ENCODE measurements around the gene PRKAR2B. TPM values are rescaled to one million over a fixed set of nuclear protein-coding genes. Genes with fewer than 3 reads are reported as not detected.

The PRKAR2B gene
- total RNA-seq, 4 donors from 2014 or later: 3.0 to 28.1 (median 5.7) TPM

DNA sequence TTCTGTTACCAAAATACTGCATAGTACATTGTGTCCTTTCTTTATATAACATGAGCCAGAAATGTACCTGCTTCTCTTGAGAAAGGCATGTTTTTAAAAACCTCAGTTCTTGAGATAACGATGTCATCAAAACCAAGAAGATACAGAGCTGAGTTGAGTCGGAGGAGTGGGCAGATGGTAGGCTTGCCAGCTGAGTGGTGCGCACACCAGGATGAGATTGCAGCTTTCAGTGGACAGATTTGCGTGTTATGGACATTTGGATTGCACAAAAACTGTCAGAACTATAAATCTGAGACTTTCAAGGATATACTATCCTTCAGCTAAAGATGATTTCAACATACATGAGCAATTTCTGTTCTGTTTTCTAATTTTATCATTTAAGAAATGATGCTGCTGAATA lies 25.0 kb downstream of the PRKAR2B start:
- Histone ChIP-seq H3K9me3 (no peaks in the 10 kb centered on the region), H3K36me3 (no peaks in the 10 kb centered on the region), H3K27ac (no peak overlapping the region), H3K4me3 (no peak overlapping the region), H3K27me3 (no peaks in the 10 kb centered on the region), H3K4me1 (peaks cover 0 to 3% (median 0%) of the 10 kb centered on the region in 4 donors)
- TF ChIP-seq, protein P1, sequence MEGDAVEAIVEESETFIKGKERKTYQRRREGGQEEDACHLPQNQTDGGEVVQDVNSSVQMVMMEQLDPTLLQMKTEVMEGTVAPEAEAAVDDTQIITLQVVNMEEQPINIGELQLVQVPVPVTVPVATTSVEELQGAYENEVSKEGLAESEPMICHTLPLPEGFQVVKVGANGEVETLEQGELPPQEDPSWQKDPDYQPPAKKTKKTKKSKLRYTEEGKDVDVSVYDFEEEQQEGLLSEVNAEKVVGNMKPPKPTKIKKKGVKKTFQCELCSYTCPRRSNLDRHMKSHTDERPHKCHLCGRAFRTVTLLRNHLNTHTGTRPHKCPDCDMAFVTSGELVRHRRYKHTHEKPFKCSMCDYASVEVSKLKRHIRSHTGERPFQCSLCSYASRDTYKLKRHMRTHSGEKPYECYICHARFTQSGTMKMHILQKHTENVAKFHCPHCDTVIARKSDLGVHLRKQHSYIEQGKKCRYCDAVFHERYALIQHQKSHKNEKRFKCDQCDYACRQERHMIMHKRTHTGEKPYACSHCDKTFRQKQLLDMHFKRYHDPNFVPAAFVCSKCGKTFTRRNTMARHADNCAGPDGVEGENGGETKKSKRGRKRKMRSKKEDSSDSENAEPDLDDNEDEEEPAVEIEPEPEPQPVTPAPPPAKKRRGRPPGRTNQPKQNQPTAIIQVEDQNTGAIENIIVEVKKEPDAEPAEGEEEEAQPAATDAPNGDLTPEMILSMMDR (IDR thresholded peaks at IDR 0.05): no peak
- no peak for TF ChIP-seq POLR2A (IDR thresholded peaks at IDR 0.05)
- DNase-seq: no peak

GRCh38 chr7:107070710-107071109 lies 26.2 kb downstream of the PRKAR2B start:
- Histone ChIP-seq H3K27ac (no peak overlapping the region), H3K9me3 (no peaks in the 10 kb centered on the region), H3K27me3 (no peaks in the 10 kb centered on the region), H3K4me1 (peaks cover 0 to 3% (median 0%) of the 10 kb centered on the region in 4 donors), H3K4me3 (no peak overlapping the region), H3K36me3 (no peaks in the 10 kb centered on the region)
- DNase-seq: no peak
- TF ChIP-seq, protein P1 (IDR thresholded peaks at IDR 0.05): no peak
- no peak for TF ChIP-seq POLR2A (IDR thresholded peaks at IDR 0.05)

DNA sequence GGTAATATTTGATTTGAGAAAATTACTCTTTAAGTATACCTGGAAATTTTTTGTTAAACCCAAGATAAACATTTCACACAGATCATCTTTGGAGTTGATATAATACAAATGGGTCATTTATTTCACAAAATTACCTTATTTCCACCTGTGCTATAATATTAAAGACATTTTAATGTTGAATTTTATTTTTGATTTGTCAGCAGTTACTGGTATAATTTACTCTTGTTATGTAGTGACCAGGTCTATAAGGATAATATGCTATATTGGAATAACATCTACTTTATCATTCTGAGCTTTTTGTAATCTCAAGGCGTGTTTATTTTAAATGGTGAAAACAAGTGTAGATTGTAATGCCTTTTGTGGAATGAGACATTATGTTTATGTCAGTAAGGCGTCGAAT lies 26.6 kb downstream of the PRKAR2B start:
- Histone ChIP-seq H3K27me3 (no peaks in the 10 kb centered on the region), H3K4me1 (peaks cover 0 to 3% (median 0%) of the 10 kb centered on the region in 4 donors), H3K36me3 (no peaks in the 10 kb centered on the region), H3K27ac (no peak overlapping the region), H3K4me3 (no peak overlapping the region), H3K9me3 (no peaks in the 10 kb centered on the region)
- DNase-seq: no peak
- TF ChIP-seq POLR2A (IDR thresholded peaks at IDR 0.05): no peak
- TF ChIP-seq, protein P1 (IDR thresholded peaks at IDR 0.05): no peak

DNA sequence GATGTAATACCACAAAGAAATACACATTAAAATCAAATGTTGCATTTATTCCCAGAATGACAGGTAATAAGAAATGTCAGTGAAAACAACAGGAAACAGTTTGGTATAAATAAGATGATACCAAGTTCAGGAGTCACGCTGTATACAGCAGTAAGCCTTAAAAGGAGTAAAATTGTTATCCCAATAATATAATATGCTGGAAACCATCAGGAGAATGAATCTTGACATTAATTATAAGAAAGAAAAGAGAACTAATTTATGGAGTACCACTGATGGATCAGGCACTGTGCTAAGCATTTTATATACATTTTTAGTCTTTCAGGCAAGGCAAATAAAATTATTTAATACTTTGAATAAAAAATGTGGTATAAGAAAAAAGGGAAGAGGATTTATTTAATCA lies 27.6 kb downstream of the PRKAR2B start:
- Histone ChIP-seq H3K4me1 (peaks cover 0 to 3% (median 0%) of the 10 kb centered on the region in 4 donors), H3K9me3 (no peaks in the 10 kb centered on the region), H3K27ac (no peak overlapping the region), H3K36me3 (no peaks in the 10 kb centered on the region), H3K4me3 (no peak overlapping the region), H3K27me3 (no peaks in the 10 kb centered on the region)
- no peak for DNase-seq
- TF ChIP-seq, protein P1 (IDR thresholded peaks at IDR 0.05): no peak

GRCh38 chr7:107075863-107076574 lies 31.5 kb downstream of the PRKAR2B start:
- no peaks in the 10 kb centered on the region for H3K27me3 ChIP-seq
- no peak for TF ChIP-seq POLR2A (IDR thresholded peaks at IDR 0.05)
- no peaks in the 10 kb centered on the region for H3K4me1 ChIP-seq
- no peaks in the 10 kb centered on the region for H3K9me3 ChIP-seq
- no peak overlapping the region for H3K4me3 ChIP-seq
- H3K36me3 ChIP-seq: no peaks in the 10 kb centered on the region
- DNase-seq: no peak
- no peak overlapping the region for H3K27ac ChIP-seq

- TF ChIP-seq, protein P1 (IDR thresholded peaks at IDR 0.05): no peak
- TF ChIP-seq POLR2A (IDR thresholded peaks at IDR 0.05): no peak
- no peak for DNase-seq
These were observed 32.5 kb downstream of the PRKAR2B start for GRCh38 chr7:107076781-107077698.

More at GRCh38 chr7:107076781-107077698, 32.5 kb downstream of the PRKAR2B start:
- no peak overlapping the region for H3K27ac ChIP-seq
- no peaks in the 10 kb centered on the region for H3K9me3 ChIP-seq
- H3K27me3 ChIP-seq: no peaks in the 10 kb centered on the region
- H3K36me3 ChIP-seq: no peaks in the 10 kb centered on the region
- H3K4me1 ChIP-seq: no peaks in the 10 kb centered on the region
- no peak overlapping the region for H3K4me3 ChIP-seq

Data from Peyer's patch (tissue), 4 donors.